Activated T-cell treated with anti-CD3 and anti-CD28 coated beads, Interleukin-2, amount 50 U/mL, for 4 hours (primary cell): ENCODE data around the gene CDH4. TPM values are rescaled to one million over a fixed set of nuclear protein-coding genes. Genes with fewer than 3 reads are reported as not detected.

ENCODE experiments used
- ATAC-seq, 2 donors: fragments of 200-7000 bp; cut with Tn5 transposase; one replicate each; pipeline ENCODE4 v1.10.0; 2021
- DNase-seq: peaks from one replicate; pipeline ENCODE4 v3.0.0-alpha.2; 2020
- H3K27me3 Mint-ChIP-seq: one replicate; pipeline ENCODE4 v1.8.0; 2021; ENCODE audit warnings: low read depth, mixed read lengths
- H3K36me3 Mint-ChIP-seq: one replicate; pipeline ENCODE4 v1.8.0; 2022; ENCODE audit warnings: mixed read lengths; ENCODE audit not compliant: insufficient read depth
- H3K4me1 Mint-ChIP-seq: one replicate; pipeline ENCODE4 v1.8.0; 2021; ENCODE audit warnings: low read depth, mixed read lengths
- H3K4me3 Mint-ChIP-seq: one replicate; pipeline ENCODE4 v1.8.0; 2021; ENCODE audit warnings: mild to moderate bottlenecking, moderate library complexity, mixed read lengths
- H3K9me3 Mint-ChIP-seq: one replicate; pipeline ENCODE4 v1.8.0; 2021; ENCODE audit warnings: mixed read lengths
- total RNA-seq, 3 donors: library from RNA; stranded (reverse); gene quantifications; one replicate each; pipeline ENCODE4 v1.2.1, GENCODE V29; 2021

Gene CDH4
- total RNA-seq, 3 donors from 2014 or later = 0.10 TPM; not detected in 2

DNA sequence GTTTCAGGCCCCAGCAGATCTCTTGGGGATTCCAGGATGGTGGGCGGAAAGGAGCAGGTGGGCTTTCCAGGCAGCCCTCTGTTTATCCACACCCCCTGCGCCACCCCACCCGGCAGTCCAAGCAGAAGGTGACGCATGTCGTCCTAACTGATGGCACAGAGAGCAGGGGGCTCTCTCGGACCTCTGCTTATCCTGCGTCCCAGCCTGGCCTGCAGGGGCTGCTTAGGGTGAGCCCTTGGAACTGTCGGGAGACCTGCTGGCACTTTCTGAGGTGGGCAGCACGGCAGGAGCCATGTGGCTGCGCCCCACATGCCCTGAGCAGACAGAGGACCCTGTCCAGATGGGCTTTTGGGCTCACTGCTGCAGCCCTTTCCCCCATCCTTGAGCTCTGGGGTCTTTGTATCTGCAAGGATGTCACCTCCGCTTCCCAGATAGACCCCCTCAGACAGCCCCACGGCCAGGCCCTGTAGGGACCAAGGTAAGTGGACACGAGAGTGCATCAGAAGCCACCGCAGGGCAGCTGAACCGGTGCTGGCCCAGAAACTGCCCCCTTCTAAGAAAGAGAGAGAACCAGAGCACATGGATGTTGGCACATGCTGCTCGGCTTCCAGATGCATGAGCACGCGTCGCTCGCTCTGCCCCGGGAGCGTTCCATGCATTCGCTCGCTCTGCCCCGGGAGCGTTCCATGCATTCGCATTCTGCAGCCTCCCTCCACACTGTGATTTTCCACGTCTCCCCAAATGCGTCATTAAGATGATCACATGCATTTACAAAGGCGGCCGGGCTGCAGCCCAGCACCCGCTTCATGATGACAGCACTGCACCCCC, 566.9 kb downstream of the CDH4 start:
- no peak for DNase-seq
- Mint-ChIP-seq H3K9me3 (peaks cover 5% of the 10 kb centered on the region), H3K4me1 (no peaks in the 10 kb centered on the region), H3K4me3 (no peak overlapping the region), H3K27me3 (peaks cover 3% of the 10 kb centered on the region), H3K36me3 (no peaks in the 10 kb centered on the region)
- no peak for ATAC-seq

DNA sequence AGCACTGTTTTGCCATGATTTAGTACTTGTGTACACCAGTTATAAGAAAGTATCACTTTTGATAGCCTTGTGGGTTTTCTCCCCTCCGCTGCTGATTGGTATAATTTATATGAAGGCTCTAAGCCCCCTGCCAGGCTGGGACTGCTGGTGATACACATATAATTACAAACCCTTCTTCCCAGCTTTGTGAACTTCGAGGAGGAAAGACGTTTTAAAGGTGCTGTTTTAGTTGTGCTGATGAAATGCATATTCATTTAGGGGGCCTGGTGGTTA, 567.4 kb downstream of the CDH4 start:
- Mint-ChIP-seq H3K4me3 (no peak overlapping the region), H3K36me3 (no peaks in the 10 kb centered on the region), H3K9me3 (peaks cover 5% of the 10 kb centered on the region), H3K4me1 (no peaks in the 10 kb centered on the region), H3K27me3 (peaks cover 3% of the 10 kb centered on the region)
- ATAC-seq (no peak), DNase-seq (no peak)

DNA sequence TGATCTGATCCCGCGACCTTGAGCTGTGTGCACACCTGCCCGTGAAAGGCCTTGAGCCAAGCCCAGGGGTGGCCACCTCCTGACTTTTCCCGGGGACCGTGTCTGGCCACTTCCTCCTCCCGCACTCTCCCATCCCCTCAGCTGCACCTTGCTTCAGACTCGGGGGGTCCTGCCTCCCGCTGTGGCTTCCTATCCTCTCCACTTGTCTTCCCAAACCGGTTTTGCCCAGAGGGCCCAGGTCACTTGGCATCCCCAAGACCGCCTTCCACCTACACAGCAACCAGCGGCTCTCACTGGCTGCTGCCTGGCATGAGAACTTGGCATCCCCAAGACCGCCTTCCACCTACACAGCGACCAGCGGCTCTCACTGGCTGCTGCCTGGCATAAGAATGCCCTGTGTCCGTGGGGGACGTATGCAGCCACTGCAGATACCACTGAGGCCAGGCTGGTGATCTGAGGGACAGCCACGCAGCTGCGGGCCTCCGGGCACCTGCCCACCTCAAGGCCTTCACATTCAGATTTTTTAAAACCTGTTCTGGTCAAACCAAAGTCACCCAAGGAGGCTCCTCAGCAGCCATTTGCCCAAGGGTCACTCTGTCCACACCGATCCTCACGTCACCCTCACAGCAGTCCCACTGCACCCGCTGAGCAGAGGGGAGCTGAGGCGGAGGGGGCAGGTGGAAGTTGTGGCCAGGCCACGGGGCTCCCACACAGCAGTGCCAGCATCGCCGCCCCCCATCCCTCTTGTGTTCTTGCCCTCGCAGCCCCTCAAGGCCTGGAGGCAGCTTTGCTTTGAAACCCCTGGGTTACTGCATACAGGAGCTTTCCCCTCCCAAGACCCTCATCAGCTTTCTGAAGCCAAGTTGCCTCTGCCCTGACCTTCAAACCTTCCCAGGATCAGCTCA, 568.1 kb downstream of the CDH4 start:
- Mint-ChIP-seq H3K27me3 (peaks cover 3% of the 10 kb centered on the region), H3K4me1 (no peaks in the 10 kb centered on the region), H3K9me3 (peaks cover 5% of the 10 kb centered on the region), H3K36me3 (no peaks in the 10 kb centered on the region), H3K4me3 (no peak overlapping the region)
- ATAC-seq = no peak
- no peak for DNase-seq

DNA sequence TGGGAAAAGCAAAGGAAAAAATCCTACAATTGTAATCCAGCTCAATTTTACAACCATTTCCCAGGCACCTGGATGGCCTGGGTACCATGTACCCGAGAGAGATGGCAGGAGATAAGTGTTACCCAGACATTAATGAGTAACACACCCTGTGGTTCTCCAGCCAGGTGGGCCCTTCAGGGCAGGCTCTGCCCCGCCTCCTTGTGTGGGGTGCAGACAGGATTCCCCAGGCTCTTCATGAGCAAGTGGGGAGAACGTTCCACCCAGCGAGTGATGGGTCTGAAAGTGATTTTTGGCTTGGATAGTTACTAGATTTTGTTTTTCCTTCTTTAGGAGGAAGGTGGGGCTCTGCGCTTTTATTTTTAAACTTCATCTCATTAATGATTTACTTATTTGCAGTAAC, 569.7 kb downstream of the CDH4 start:
- Mint-ChIP-seq H3K27me3 (peaks cover 4% of the 10 kb centered on the region), H3K36me3 (no peaks in the 10 kb centered on the region), H3K4me1 (no peaks in the 10 kb centered on the region), H3K4me3 (no peak overlapping the region), H3K9me3 (peaks cover 5% of the 10 kb centered on the region)
- ATAC-seq = no peak
- no peak for DNase-seq

DNA sequence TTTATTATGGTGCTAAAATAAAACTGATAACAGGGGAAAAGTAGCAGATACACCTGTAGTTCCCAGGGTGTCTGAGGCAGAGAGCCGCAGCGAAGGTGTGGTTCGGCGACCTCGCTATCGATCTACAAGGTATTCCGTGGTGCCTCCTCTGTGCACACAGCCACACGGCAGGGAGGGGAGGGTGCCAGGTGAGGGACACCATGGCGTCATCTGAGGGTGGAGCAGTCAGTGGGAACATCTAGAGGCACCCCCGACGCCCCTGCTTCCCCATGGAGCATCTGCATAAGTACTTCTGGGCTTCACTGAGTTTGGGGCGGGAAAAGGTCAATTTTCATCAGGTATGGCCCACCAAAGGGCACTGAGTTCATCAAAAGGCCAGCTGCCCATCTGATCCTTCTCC, 570.3 kb downstream of the CDH4 start:
- Mint-ChIP-seq H3K36me3 (no peaks in the 10 kb centered on the region), H3K4me3 (no peak overlapping the region), H3K9me3 (peaks cover 5% of the 10 kb centered on the region), H3K27me3 (peaks cover 4% of the 10 kb centered on the region), H3K4me1 (no peaks in the 10 kb centered on the region)
- ATAC-seq = no peak
- no peak for DNase-seq

DNA sequence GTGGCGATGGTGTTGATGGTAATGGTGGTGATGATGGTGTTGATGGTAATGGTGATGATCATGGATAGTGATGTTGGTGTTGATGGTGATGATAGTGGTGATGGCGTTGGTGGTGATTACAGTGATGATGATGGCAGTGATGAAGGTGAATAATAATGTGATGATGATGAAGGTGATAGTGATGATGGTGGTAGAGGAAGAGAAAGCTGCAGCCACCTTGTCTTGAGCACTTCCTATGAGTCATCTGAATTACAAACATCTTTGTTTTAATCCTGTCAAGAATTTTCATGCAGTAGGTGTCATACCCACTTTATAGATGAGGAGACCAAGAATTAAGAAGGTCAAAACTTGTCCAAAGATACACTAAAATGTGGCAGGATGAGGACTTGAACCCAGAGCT, 571.2 kb downstream of the CDH4 start:
- Mint-ChIP-seq H3K4me3 (no peak overlapping the region), H3K27me3 (peaks cover 4% of the 10 kb centered on the region), H3K4me1 (no peaks in the 10 kb centered on the region), H3K36me3 (no peaks in the 10 kb centered on the region), H3K9me3 (peaks cover 5% of the 10 kb centered on the region)
- DNase-seq (no peak), ATAC-seq (no peak)

DNA sequence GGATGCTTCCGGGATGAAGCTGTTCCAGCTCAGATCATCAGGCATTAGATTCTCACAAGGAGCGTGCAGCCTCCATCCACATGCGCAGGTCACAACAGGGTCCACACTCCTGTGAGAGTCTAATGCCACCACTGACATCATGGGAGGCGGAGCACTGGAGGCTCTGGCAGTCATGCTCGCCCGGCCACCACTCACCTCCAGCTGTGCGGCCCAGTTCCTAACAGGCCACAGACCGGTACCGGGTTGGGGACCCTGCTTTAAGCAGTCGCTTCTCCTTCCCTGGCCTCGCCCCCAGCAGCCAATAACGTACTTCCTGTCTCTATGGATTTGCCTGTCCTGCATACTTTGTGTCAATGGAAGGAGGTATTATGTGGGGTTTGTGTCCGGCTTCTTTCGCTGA, 576.8 kb downstream of the CDH4 start:
- Mint-ChIP-seq H3K36me3 (no peaks in the 10 kb centered on the region), H3K4me1 (no peaks in the 10 kb centered on the region), H3K27me3 (peaks cover 12% of the 10 kb centered on the region), H3K9me3 (no peaks in the 10 kb centered on the region), H3K4me3 (no peak overlapping the region)
- no peak for ATAC-seq
- DNase-seq = no peak

DNA sequence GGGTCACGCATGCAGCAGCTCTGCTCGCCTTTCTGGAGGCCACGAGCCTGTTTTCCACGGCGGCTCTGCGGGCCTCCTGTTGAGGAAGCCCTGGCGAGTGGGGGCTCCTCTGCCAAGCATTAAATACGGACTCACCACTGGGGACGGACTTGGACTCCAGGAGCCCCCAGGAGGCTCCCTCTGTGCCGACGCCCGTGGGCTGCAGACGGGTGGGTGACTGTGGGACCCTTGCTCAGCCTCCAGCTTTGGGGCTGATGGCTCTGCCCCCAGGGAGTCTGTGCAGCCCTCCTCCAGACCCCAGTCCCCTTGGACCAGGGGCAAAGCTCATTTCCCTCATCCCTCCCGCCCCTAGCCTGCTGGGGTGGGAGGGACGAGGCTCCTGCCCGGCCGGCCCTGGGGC, 577.5 kb downstream of the CDH4 start:
- Mint-ChIP-seq H3K4me1 (no peaks in the 10 kb centered on the region), H3K4me3 (no peak overlapping the region), H3K27me3 (peaks cover 12% of the 10 kb centered on the region), H3K36me3 (no peaks in the 10 kb centered on the region), H3K9me3 (no peaks in the 10 kb centered on the region)
- no peak for ATAC-seq
- no peak for DNase-seq

DNA sequence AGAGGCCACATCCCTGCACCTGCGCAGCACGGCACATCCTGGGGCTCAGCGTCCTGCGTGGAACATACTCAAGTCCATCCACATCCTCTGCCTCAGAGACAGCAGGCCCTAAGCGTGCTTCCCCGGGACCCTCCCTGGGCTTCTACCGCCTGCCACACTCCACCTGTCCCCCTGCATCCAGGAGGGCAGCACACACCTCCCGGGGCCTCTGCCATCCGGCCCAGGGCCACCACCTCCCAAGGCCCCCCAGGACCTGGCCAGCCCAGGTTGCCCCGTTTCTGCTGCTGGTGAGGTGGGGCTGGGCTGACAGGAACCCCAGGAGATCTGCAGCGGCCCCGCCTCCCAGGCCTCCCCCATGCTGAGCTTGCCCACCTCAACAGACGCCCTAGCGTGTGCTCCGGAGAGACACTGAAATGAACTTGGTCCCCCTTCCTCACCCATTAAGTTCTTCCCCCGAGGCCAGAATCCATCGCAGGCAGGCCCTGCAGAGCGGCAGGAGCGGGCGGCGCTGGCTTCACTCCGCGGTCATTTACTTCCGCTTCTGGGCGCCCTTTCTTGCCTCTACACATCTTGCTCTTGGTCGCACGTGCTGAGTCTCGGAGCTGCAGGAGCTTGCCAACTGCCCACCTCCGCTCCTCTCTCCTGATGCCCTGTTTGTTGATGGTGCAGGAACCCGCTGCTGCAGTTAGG, 578.3 kb downstream of the CDH4 start:
- Mint-ChIP-seq H3K27me3 (peaks cover 12% of the 10 kb centered on the region), H3K9me3 (no peaks in the 10 kb centered on the region), H3K36me3 (no peaks in the 10 kb centered on the region), H3K4me3 (no peak overlapping the region), H3K4me1 (no peaks in the 10 kb centered on the region)
- no peak for ATAC-seq
- no peak for DNase-seq

DNA sequence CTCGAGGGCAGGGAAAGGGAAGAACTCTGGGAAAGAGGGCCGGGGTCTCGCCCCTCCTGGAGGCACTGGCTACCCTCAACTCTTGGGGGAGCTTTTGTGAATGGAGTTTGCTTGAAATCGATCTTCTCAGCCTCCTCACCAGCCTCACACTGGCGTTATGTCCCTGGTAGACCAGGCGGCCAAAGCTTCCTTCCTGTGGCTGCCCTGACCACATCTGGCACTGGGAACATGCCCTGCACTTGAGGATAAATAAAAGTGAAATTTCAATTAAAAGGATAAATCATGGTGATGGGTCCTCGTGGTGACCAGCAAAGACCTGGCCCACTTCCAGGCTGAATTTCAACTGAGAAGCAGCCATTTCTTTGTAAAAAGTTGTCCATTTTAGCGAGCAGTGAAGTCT, 578.9 kb downstream of the CDH4 start:
- H3K36me3 Mint-ChIP-seq = no peaks in the 10 kb centered on the region
- no peaks in the 10 kb centered on the region for H3K9me3 Mint-ChIP-seq
- H3K4me1 Mint-ChIP-seq = no peaks in the 10 kb centered on the region
- ATAC-seq (no peak), DNase-seq (no peak)
- H3K4me3 Mint-ChIP-seq = no peak overlapping the region
- peaks cover 11% of the 10 kb centered on the region for H3K27me3 Mint-ChIP-seq

DNA sequence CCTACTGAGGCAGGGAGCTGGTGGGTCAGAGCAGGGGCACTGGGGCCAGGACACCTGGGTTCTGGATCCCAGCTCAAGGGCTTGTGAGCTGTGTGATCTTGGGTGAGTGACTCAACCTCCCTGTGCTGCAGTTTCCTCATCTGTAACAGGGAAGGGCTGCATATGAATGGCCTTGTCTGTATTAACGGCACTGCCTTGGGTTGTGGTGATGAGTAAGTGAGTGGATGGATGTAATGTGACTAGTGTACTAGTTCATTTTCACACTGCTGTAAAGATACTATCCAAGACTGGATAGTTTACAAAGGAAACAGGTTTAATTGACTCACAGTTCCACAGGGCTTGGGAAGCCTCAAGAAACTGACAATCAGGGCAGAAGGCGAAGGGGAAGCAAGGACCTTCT, 580.1 kb downstream of the CDH4 start:
- Mint-ChIP-seq H3K4me1 (no peaks in the 10 kb centered on the region), H3K36me3 (no peaks in the 10 kb centered on the region)
- no peak for ATAC-seq

DNA sequence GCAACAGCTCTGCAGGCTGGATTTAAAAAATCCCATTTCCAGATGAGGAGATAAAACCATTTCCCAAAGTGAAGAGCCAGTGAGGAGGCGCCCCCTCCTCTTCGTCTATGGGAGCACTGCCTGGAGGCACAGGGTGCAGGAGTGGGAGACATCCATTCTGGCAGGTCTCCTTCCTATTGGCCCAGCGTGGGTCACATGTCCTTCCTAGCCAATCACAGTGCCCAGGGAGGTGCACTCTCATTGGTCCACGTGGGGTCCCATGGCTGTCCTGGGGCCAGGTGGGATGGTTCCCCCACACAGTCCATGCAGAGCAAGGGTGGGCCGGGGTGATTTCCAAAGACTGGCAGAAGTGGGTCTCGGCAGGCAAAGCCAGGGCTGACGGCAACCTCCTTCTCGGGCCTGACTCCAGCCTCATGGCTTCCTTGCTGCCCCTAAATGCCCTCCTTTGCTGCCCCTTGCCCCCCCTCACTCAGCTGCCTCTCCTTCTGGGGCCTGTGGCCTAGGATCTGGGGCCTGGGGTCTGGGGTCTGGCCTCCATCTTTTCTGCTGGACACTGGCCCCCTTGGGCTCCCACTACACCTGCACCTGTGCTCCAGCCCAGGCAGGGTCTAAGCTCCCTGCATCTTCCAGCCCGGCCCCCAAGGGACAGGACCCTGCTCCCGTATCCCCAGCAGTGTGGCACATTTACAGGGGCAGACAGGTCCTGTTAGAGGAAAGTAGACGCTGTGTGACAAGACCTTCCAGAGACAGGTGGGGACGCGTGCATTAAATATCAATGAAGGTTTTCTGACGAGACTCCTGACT, 581.9 kb downstream of the CDH4 start:
- no peaks in the 10 kb centered on the region for H3K36me3 Mint-ChIP-seq
- ATAC-seq (no peak), DNase-seq (no peak)
- no peak overlapping the region for H3K4me3 Mint-ChIP-seq
- no peaks in the 10 kb centered on the region for H3K9me3 Mint-ChIP-seq
- peaks cover 11% of the 10 kb centered on the region for H3K27me3 Mint-ChIP-seq
- no peaks in the 10 kb centered on the region for H3K4me1 Mint-ChIP-seq

More for the DNA sequence above, 580.1 kb downstream of the CDH4 start:
- H3K4me3 Mint-ChIP-seq = no peak overlapping the region
- DNase-seq = no peak
- peaks cover 11% of the 10 kb centered on the region for H3K27me3 Mint-ChIP-seq
- H3K9me3 Mint-ChIP-seq = no peaks in the 10 kb centered on the region

DNA sequence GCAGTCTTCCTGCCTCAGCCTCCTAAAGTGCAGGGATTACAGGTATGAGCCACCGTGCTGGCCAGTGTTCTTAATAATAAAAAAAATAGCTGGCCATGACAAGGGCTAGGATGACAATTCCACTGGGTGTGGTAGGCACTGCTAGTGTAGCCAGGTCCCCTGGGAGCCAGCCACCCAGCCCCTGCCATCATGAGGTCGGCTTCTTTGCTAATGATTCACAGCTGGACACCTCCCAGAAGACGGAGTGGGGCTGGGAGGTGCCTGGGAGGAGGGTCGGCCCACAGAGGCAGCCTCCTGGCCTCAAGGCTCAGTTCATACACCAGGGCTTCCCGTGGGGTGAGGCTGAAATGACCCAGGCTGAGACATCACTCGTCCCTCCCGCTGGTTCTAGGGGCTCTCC, 583.2 kb downstream of the CDH4 start:
- H3K36me3 Mint-ChIP-seq = no peaks in the 10 kb centered on the region
- H3K4me3 Mint-ChIP-seq = no peak overlapping the region
- peaks cover 11% of the 10 kb centered on the region for H3K27me3 Mint-ChIP-seq
- H3K9me3 Mint-ChIP-seq = no peaks in the 10 kb centered on the region
- ATAC-seq (no peak), DNase-seq (no peak)
- no peaks in the 10 kb centered on the region for H3K4me1 Mint-ChIP-seq

DNA sequence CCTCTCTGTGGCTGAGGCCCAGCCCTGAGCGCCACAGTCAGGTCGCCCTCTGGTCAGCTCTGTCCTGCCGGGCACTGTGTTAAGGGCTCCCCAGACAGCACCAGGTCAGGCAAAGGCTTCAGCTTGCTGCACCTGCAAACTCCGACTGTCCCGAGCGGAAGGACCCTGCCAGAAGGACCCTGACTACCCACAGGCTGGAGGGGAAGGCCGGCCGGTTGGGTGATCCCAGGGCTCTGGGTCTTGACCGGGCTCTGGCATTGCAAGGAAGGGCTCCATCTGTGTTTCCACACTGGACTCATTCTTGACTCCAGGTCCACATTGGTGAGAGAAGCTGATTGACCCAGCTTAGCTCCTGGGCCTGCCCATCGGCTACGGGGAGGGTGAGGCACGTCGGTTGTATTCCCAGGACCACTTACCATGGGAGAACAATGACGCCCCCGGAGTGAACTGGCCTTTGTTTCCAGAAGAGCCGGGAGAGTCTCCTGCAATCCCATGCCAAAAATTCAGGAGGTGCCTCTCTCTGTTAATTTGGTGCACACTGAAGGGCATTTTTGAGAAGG, 583.8 kb downstream of the CDH4 start:
- H3K27me3 Mint-ChIP-seq = peaks cover 6% of the 10 kb centered on the region
- no peaks in the 10 kb centered on the region for H3K9me3 Mint-ChIP-seq
- no peak for ATAC-seq
- no peak overlapping the region for H3K4me3 Mint-ChIP-seq
- no peaks in the 10 kb centered on the region for H3K4me1 Mint-ChIP-seq
- no peak for DNase-seq
- no peaks in the 10 kb centered on the region for H3K36me3 Mint-ChIP-seq
